DMS 273 (cell line): ENCODE results near the gene CEP120.

Experiments
- DNase-seq: peaks from one replicate; lab custom pipeline; 2025; ENCODE audit not compliant: unreplicated experiment; lab: John Stamatoyannopoulos, UW

The CEP120 gene

GRCh38 chr5:123304777-123305316 lies 118.4 kb downstream of the CEP120 start:
- no peak for DNase-seq

DNA sequence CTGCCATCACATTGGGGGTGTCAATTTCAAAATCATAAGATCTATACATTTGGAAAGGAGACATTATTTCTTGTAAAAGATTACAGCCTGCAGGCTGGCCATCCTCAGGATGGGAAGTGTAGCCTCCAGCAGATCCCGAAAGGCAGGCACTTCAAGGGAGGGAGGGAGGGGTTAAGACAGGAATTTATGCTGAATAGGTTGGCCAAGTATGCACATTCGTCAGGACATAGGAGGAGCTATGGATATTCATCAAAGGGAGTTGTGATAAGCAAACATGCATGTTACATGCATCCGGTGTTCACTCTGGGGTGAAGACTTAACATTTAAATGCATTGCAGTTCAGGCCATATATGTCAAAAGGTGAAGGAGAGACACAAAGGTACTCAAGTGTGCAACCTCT lies 119.4 kb downstream of the CEP120 start:
- no peak for DNase-seq

DNA sequence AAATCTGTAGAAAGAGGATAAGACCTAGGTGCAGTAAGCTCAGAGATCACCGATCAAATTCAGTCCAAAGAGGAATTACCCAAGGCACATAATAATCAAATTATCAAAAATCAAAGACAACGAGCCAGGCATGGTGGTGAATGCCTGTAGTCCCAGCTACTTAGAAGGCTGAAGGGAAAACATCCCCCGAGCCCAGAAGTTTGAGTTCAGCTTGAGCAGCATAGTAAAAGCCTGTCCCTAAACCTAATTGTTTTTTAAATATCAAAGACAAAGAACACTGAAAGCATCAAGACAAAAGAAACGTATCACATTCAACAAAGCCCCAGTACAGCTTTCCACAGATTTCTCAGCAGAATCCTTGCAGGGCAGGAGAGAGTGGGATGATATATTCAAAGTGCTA lies 122.9 kb downstream of the CEP120 start:
- DNase-seq = no peak

- no peak for DNase-seq
Observed at GRCh38 chr5:123299136-123299535, 124.1 kb downstream of the CEP120 start.

DNA sequence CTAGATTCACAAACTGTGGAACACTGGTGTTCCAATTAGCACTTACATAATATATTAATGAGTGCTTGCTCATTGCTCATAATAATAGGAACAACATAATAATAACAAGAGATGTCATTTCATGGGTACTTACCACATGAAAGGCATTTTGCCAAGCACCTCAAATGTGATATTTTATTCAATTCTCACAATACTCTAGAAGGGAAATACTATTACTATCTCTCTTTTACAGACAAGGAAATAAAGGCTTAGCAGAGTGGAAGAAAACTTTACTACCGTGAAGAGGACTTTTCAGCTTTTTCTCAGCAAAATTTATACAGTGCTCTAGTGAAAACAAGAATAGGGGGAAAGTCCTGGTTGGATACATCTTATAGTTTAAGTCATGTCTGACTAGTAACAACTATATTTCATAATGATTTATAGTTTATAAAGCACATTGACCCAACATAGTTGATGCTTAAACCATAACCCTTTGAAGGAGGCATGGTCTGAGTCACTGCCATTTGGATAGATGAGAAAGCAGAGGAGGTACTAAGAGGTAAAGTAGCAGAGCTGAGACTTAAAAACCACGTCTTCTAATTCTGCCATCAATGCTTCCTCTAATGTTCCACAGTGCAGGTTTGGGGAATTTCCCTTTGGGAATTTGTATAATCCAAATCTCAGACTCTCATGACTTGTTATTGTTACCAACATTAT lies 124.7 kb downstream of the CEP120 start:
- DNase-seq = no peak

DNA sequence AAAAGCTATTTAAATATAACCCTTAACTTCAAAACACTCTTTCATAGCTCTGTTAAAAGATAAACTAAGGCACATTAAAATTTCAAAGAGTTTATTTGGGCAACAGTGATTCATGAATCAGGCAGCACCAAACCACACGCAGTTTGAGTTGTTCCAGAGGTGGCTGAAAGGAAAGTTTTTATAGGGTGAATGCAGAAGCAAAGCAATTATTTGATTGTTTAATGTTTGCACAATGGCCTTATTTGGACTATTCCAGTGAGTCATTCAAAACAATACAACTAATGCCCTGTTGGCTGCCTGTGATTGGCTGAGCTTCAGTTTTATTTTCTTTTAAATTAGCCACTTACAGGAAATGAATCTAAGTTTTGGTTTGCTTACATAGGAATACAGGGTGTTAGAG lies 125.3 kb downstream of the CEP120 start:
- no peak for DNase-seq

DNA sequence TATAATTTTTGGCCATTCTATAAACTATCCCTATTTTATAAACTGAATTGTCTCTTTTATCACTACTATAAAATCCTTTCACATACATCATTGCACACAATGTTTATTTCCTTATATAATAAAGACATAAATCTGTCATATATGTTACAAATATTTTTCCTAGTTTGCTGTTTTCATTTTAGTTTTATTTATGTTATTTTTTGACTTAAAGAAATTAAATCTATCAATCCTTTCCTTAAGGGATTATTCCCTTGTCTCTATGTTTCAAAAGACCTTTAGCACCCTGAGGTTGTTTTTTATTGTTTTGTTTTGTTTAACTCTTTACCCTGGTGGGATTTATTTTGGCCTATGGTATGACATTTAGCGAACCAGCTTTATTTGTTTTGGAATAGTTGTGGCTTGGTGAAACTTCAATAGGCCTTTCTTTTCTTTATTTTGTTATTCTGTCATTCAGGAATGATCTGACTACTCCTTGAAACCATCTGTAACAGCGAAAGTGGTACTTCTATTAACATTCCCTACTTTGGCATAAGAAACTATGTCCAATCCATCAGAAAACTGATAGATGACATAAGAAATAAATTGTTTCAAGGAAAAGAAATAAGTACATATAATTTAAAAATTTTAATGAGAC lies 125.9 kb downstream of the CEP120 start:
- no peak for DNase-seq
